GM12874 (cell line): ENCODE measurements around the gene GSE1.

Experiments used
- TF ChIP-seq, protein P1 (sequence below): IDR thresholded peaks from 2 replicates; pipeline ENCODE4 v1.5.1; 2011; ENCODE audit warnings: low read depth, mild to moderate bottlenecking, control low read depth, low read length, moderate library complexity; ENCODE audit not compliant: insufficient read depth

Gene GSE1

GRCh38 chr16:85698935-85699558 lies 85.9 kb downstream of the GSE1 start:
- TF ChIP-seq, protein P1, sequence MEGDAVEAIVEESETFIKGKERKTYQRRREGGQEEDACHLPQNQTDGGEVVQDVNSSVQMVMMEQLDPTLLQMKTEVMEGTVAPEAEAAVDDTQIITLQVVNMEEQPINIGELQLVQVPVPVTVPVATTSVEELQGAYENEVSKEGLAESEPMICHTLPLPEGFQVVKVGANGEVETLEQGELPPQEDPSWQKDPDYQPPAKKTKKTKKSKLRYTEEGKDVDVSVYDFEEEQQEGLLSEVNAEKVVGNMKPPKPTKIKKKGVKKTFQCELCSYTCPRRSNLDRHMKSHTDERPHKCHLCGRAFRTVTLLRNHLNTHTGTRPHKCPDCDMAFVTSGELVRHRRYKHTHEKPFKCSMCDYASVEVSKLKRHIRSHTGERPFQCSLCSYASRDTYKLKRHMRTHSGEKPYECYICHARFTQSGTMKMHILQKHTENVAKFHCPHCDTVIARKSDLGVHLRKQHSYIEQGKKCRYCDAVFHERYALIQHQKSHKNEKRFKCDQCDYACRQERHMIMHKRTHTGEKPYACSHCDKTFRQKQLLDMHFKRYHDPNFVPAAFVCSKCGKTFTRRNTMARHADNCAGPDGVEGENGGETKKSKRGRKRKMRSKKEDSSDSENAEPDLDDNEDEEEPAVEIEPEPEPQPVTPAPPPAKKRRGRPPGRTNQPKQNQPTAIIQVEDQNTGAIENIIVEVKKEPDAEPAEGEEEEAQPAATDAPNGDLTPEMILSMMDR, result no peak

DNA sequence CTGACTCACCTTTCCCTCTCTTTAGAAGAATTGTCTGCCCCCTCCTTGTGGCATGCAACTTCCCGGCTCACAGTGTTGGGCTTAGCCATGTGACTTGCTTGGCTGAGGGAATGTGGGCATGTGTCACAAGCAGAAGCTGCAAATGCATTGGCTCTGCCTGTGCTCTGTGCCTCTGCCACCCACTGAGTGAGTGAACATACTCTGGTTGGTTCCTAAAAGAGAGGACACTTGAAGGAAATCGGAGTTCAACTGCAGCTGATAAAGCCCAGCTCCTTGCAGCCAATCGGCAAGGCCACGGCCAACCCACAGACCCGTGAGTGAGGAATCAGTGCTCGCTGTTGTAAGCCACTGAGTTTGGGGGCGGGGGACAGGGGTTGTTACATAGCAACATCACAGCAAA lies 86.5 kb downstream of the GSE1 start:
- TF ChIP-seq, protein P1, result no peak

DNA sequence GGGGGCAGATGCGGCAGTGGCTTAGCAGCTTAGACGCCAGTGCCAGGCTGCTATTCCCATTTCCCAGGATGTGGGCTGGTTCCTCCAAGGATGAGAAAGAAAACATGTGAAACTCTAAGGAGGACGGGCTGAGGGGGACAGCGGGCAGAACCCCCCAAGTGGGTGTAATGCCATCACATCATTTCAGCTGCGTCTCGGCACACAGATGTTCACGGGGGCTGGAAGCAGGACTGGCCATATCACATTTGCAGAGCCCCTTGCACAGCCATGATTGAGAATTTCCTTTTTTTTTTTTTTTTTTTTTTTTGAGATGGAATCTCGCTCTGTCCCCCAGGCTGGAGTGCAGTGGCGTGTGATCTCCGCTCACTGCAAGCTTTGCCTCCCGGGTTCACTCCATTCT lies 90.9 kb downstream of the GSE1 start:
- TF ChIP-seq, protein P1, result no peak

GRCh38 chr16:85704900-85705846 lies 92.1 kb downstream of the GSE1 start:
- TF ChIP-seq, protein P1, result no peak

DNA sequence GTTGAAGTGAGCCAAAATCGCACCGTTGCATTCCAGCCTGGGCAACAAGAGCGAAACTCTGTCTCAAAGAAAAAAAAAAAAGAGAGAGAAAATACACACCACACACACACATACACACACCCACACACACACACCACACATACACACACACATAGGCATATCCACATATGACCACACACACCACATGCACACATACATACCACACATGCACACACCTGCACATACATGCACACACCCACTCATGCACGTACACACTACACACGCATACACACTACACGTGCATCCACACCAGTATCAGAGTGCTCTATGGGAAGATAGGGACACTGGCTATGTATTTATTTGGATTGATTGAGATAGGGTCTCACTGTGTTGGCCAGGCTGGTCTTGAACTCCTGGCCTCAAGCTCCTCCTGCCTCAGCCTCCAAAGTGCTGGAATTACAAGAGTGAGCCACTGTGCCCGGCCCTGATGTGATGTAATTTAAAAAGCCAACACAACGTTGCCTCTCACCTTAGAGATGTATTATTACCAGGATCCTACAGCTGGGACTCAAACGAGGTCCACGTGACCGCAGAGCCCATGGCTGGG lies 93.4 kb downstream of the GSE1 start:
- TF ChIP-seq, protein P1, result no peak

DNA sequence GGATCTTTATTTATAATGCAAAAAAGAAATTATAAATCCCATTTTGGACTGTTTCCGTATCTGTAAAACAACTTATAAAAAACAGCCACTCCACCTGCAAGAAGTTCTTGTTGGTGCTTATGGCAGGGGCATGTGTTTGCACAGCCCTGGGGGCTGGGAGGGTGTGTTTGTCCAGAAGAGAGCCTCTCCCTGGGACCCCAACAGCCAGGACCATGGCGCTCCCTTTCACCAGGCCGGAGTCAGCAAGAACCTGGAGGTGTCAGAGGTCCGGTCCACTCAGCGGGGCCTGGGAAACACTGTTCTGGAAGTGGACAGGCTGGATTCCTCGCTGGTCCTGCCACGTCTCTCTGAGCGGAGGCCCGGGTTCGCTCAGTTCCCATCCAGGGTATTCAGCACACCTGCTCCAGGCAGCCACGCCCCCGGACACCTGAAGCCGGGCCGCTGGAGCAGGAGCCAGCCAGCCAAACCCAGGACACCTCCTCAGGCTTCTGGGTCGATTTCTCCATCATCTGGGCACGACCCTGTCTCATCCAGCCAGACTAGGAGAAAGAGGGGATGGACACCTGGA lies 94.5 kb downstream of the GSE1 start:
- TF ChIP-seq, protein P1, result no peak

DNA sequence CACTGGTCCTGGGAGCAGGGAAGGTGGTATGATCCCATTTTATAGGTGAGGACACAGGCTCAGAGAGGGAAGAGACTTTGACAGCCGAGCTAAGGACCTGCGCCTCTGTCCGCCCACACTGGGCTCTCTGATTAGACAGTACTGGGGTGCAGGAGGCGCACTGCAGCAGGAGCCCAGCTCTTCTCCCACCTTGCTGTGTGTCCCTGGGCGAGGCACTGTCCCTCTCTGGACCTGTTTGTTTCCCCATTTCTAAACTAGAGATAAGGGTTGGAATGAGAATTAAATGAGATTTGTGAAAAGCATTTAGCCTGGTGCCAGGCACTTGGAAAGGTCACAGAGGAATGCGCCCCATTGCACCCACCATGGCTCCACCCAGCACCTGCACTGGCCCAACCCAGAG lies 95.2 kb downstream of the GSE1 start:
- TF ChIP-seq, protein P1, result no peak
